ENCODE data around the gene FGGY.

The FGGY gene

GRCh38 chr1:59258412-59259032, 38.4 kb upstream of the FGGY start:
- H3K27me3 ChIP-seq (ENCODE audit: insufficient read depth, poor library complexity, severe bottlenecking) = no peaks in the 10 kb centered on the region
- H3K27ac ChIP-seq (ENCODE audit: poor library complexity, severe bottlenecking) = no peak overlapping the region
- H3K4me3 ChIP-seq (ENCODE audit: severe bottlenecking) = no peak overlapping the region
- no peak for DNase-seq (ENCODE audit: low spot score)
- no peaks in the 10 kb centered on the region for H3K4me1 ChIP-seq (ENCODE audit: insufficient read depth, poor library complexity, severe bottlenecking)
- ATAC-seq (ENCODE audit: low read depth) = no peak; the same call in 2 of the 3 replicates
- no peak for TF ChIP-seq CTCF (IDR thresholded peaks at IDR 0.05; ENCODE audit: poor library complexity, severe bottlenecking)
- no peaks in the 10 kb centered on the region for H3K9me3 ChIP-seq (ENCODE audit: severe bottlenecking)
- H3K36me3 ChIP-seq (ENCODE audit: low read depth) = no peaks in the 10 kb centered on the region

GRCh38 chr1:59261537-59261936, 35.4 kb upstream of the FGGY start:
- Histone ChIP-seq H3K27me3 (ENCODE audit: insufficient read depth, poor library complexity, severe bottlenecking) (no peaks in the 10 kb centered on the region), H3K4me1 (ENCODE audit: insufficient read depth, poor library complexity, severe bottlenecking) (no peaks in the 10 kb centered on the region), H3K36me3 (ENCODE audit: low read depth) (no peaks in the 10 kb centered on the region), H3K9me3 (ENCODE audit: severe bottlenecking) (no peaks in the 10 kb centered on the region), H3K4me3 (ENCODE audit: severe bottlenecking) (no peak overlapping the region), H3K27ac (ENCODE audit: poor library complexity, severe bottlenecking) (no peak overlapping the region)
- DNase-seq (ENCODE audit: low spot score) (no peak), ATAC-seq (ENCODE audit: low read depth) (no peak)
- no peak for TF ChIP-seq CTCF (IDR thresholded peaks at IDR 0.05; ENCODE audit: poor library complexity, severe bottlenecking)

- Histone ChIP-seq H3K4me3 (ENCODE audit: severe bottlenecking) (no peak overlapping the region), H3K27ac (ENCODE audit: poor library complexity, severe bottlenecking) (no peak overlapping the region), H3K36me3 (ENCODE audit: low read depth) (no peaks in the 10 kb centered on the region), H3K27me3 (ENCODE audit: insufficient read depth, poor library complexity, severe bottlenecking) (no peaks in the 10 kb centered on the region), H3K4me1 (ENCODE audit: insufficient read depth, poor library complexity, severe bottlenecking) (no peaks in the 10 kb centered on the region), H3K9me3 (ENCODE audit: severe bottlenecking) (no peaks in the 10 kb centered on the region)
- DNase-seq (ENCODE audit: low spot score) (no peak), ATAC-seq (ENCODE audit: low read depth) (no peak)
- no peak for TF ChIP-seq CTCF (IDR thresholded peaks at IDR 0.05; ENCODE audit: poor library complexity, severe bottlenecking)
Measured at GRCh38 chr1:59262631-59263030, 34.3 kb upstream of the FGGY start.

GRCh38 chr1:59263111-59263510, 33.8 kb upstream of the FGGY start:
- no peaks in the 10 kb centered on the region for H3K36me3 ChIP-seq (ENCODE audit: low read depth)
- H3K27me3 ChIP-seq (ENCODE audit: insufficient read depth, poor library complexity, severe bottlenecking) = no peaks in the 10 kb centered on the region
- H3K4me3 ChIP-seq (ENCODE audit: severe bottlenecking) = no peak overlapping the region
- TF ChIP-seq CTCF (IDR thresholded peaks at IDR 0.05; ENCODE audit: poor library complexity, severe bottlenecking) = no peak
- no peaks in the 10 kb centered on the region for H3K4me1 ChIP-seq (ENCODE audit: insufficient read depth, poor library complexity, severe bottlenecking)
- no peaks in the 10 kb centered on the region for H3K9me3 ChIP-seq (ENCODE audit: severe bottlenecking)
- ATAC-seq (ENCODE audit: low read depth) (no peak), DNase-seq (ENCODE audit: low spot score) (no peak)
- no peak overlapping the region for H3K27ac ChIP-seq (ENCODE audit: poor library complexity, severe bottlenecking)

- H3K4me1 ChIP-seq (ENCODE audit: insufficient read depth, poor library complexity, severe bottlenecking) = no peaks in the 10 kb centered on the region
- no peaks in the 10 kb centered on the region for H3K27me3 ChIP-seq (ENCODE audit: insufficient read depth, poor library complexity, severe bottlenecking)
- no peak overlapping the region for H3K4me3 ChIP-seq (ENCODE audit: severe bottlenecking)
- no peak for TF ChIP-seq CTCF (IDR thresholded peaks at IDR 0.05; ENCODE audit: poor library complexity, severe bottlenecking)
- no peak for ATAC-seq (ENCODE audit: low read depth)
- H3K9me3 ChIP-seq (ENCODE audit: severe bottlenecking) = no peaks in the 10 kb centered on the region
- no peak overlapping the region for H3K27ac ChIP-seq (ENCODE audit: poor library complexity, severe bottlenecking)
- no peak for DNase-seq (ENCODE audit: low spot score)
- no peaks in the 10 kb centered on the region for H3K36me3 ChIP-seq (ENCODE audit: low read depth)
Measured at GRCh38 chr1:59265622-59266021, 31.3 kb upstream of the FGGY start.
